Keratinocyte (primary cell): ENCODE measurements around the gene CTNNA3.

Experiments used
- EZH2 ChIP-seq: IDR thresholded peaks from one replicate; pipeline ENCODE4 v1.6.1; 2012; ENCODE audit warnings: inconsistent platforms, mild to moderate bottlenecking, low read length, moderate library complexity
- TF ChIP-seq, protein P1 (sequence below), 3 experiments: IDR thresholded peaks in 1 of 3; conservative IDR thresholded peaks in 1 of 3; optimal IDR thresholded peaks in 1 of 3; 2 replicates in 2 of 3; 3 replicates in 1 of 3; pipeline versions ENCODE3 to v1.5.1; 2011; ENCODE audit warnings: low read length in 3 of 3, mild to moderate bottlenecking in 3 of 3, moderate library complexity in 2 of 3, control low read depth in 1 of 3, inconsistent platforms in 1 of 3; ENCODE audit not compliant: insufficient read depth in 2 of 3; ENCODE audit errors: extremely low read depth in 1 of 3

DNA sequence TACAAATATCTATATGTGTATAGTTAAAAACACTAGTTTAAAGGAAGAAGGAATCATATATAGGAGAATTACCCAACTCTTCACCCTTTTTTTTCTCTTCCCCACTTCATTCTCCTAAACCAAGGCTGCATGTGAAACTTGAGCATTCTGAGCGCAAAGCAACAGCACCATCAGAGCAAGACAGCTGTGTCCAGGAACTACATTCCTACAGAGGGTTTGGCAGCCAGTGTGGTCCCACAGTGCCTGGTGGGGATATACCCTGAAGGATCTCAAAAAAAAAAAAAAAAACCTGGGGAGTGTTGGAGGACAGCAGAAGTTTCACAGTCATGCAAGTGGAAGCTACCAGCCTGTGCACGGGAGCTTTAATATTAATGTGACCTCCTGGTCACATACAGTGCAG is 310.4 kb downstream of the CTNNA3 start:
- TF ChIP-seq, protein P1, sequence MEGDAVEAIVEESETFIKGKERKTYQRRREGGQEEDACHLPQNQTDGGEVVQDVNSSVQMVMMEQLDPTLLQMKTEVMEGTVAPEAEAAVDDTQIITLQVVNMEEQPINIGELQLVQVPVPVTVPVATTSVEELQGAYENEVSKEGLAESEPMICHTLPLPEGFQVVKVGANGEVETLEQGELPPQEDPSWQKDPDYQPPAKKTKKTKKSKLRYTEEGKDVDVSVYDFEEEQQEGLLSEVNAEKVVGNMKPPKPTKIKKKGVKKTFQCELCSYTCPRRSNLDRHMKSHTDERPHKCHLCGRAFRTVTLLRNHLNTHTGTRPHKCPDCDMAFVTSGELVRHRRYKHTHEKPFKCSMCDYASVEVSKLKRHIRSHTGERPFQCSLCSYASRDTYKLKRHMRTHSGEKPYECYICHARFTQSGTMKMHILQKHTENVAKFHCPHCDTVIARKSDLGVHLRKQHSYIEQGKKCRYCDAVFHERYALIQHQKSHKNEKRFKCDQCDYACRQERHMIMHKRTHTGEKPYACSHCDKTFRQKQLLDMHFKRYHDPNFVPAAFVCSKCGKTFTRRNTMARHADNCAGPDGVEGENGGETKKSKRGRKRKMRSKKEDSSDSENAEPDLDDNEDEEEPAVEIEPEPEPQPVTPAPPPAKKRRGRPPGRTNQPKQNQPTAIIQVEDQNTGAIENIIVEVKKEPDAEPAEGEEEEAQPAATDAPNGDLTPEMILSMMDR (optimal IDR thresholded peaks at IDR 0.05 in 1 of 3, IDR thresholded peaks at IDR 0.05 in 1 of 3, conservative IDR thresholded peaks at IDR 0.05 in 1 of 3; ENCODE audit: extremely low read depth in 1 of 3, insufficient read depth in 2 of 3, low read length in 3 of 3): no peak
- no peak for TF ChIP-seq EZH2
